ENCODE data around the gene EVI2B.

Gene EVI2B

GRCh38 chr17:31272236-31272635 is 41.6 kb downstream of the EVI2B start:
- Histone ChIP-seq H3F3A (ENCODE audit: insufficient read depth) (0 out of 2 replicates have a peak, but pooled peaks cover 5% of the 10 kb centered on the region), H3K9me3 (ENCODE audit: insufficient read depth, low read length) (no peaks in the 10 kb centered on the region), H2AFZ (ENCODE audit: low read depth, low read length, severe bottlenecking) (no peak overlapping the region), H3K4me3 (ENCODE audit: insufficient read depth, low read length, poor library complexity, severe bottlenecking) (no peak overlapping the region), H3K9ac (ENCODE audit: low read length) (no peak overlapping the region), H3K36me3 (ENCODE audit: low read length) (0 out of 2 replicates have a peak, but pooled peaks cover 3% of the 10 kb centered on the region), H3K27me3 (ENCODE audit: low read length) (no peaks in the 10 kb centered on the region), H4K20me1 (ENCODE audit: low read depth, low read length) (no peaks in the 10 kb centered on the region), H3K4me2 (ENCODE audit: low read depth, low read length, poor library complexity, severe bottlenecking) (no peak overlapping the region), H3K27ac (ENCODE audit: low read depth, low read length) (no peak overlapping the region), H3K79me2 (ENCODE audit: insufficient read depth, low read length) (no peaks in the 10 kb centered on the region), H3K9me2 (replicated peaks; ENCODE audit: insufficient read depth, low read length) (no peaks in the 10 kb centered on the region)
- no peak for TF ChIP-seq CTCF (IDR thresholded peaks at IDR 0.05; ENCODE audit: insufficient read depth, low read length, poor library complexity, severe bottlenecking)
- TF ChIP-seq EZH2phosphoT487 (conservative IDR thresholded peaks at IDR 0.05; ENCODE audit: low read length): no peak

GRCh38 chr17:31269578-31269983 is 44.3 kb downstream of the EVI2B start:
- no peak overlapping the region for H3K4me3 ChIP-seq (ENCODE audit: insufficient read depth, low read length, poor library complexity, severe bottlenecking)
- H3K9me2 ChIP-seq (replicated peaks; ENCODE audit: insufficient read depth, low read length): no peaks in the 10 kb centered on the region
- H4K20me1 ChIP-seq (ENCODE audit: low read depth, low read length): no peaks in the 10 kb centered on the region
- H3K9ac ChIP-seq (ENCODE audit: low read length): no peak overlapping the region
- H3K27ac ChIP-seq (ENCODE audit: low read depth, low read length): no peak overlapping the region
- H3F3A ChIP-seq (ENCODE audit: insufficient read depth): 0 out of 2 replicates have a peak, but pooled peaks cover 5% of the 10 kb centered on the region
- H3K79me2 ChIP-seq (ENCODE audit: insufficient read depth, low read length): no peaks in the 10 kb centered on the region
- H2AFZ ChIP-seq (ENCODE audit: low read depth, low read length, severe bottlenecking): no peak overlapping the region
- no peaks in the 10 kb centered on the region for H3K27me3 ChIP-seq (ENCODE audit: low read length)
- TF ChIP-seq EZH2phosphoT487 (conservative IDR thresholded peaks at IDR 0.05; ENCODE audit: low read length) (no peak), CTCF (IDR thresholded peaks at IDR 0.05; ENCODE audit: insufficient read depth, low read length, poor library complexity, severe bottlenecking) (no peak)
- H3K4me2 ChIP-seq (ENCODE audit: low read depth, low read length, poor library complexity, severe bottlenecking): no peak overlapping the region
- no peaks in the 10 kb centered on the region for H3K9me3 ChIP-seq (ENCODE audit: insufficient read depth, low read length)
- 0 out of 2 replicates have a peak, but pooled peaks cover 7% of the 10 kb centered on the region for H3K36me3 ChIP-seq (ENCODE audit: low read length)

GRCh38 chr17:31269036-31269577 is 44.7 kb downstream of the EVI2B start:
- Histone ChIP-seq H3K79me2 (ENCODE audit: insufficient read depth, low read length) (no peaks in the 10 kb centered on the region), H3K27me3 (ENCODE audit: low read length) (no peaks in the 10 kb centered on the region), H3K4me2 (ENCODE audit: low read depth, low read length, poor library complexity, severe bottlenecking) (no peak overlapping the region), H3K36me3 (ENCODE audit: low read length) (0 out of 2 replicates have a peak, but pooled peaks cover 7% of the 10 kb centered on the region), H3K9ac (ENCODE audit: low read length) (no peak overlapping the region), H4K20me1 (ENCODE audit: low read depth, low read length) (no peaks in the 10 kb centered on the region), H3K4me3 (ENCODE audit: insufficient read depth, low read length, poor library complexity, severe bottlenecking) (no peak overlapping the region), H3F3A (ENCODE audit: insufficient read depth) (0 out of 2 replicates have a peak, but pooled peaks cover 5% of the 10 kb centered on the region), H3K27ac (ENCODE audit: low read depth, low read length) (no peak overlapping the region), H3K9me3 (ENCODE audit: insufficient read depth, low read length) (no peaks in the 10 kb centered on the region), H3K9me2 (replicated peaks; ENCODE audit: insufficient read depth, low read length) (no peaks in the 10 kb centered on the region), H2AFZ (ENCODE audit: low read depth, low read length, severe bottlenecking) (no peak overlapping the region)
- TF ChIP-seq EZH2phosphoT487 (conservative IDR thresholded peaks at IDR 0.05; ENCODE audit: low read length) (no peak), CTCF (IDR thresholded peaks at IDR 0.05; ENCODE audit: insufficient read depth, low read length, poor library complexity, severe bottlenecking) (no peak)

All from SU-DHL-6 (cell line).